WI38 (cell line): ENCODE data around the gene TNFAIP8L1.

Source experiments
- H3K4me3 ChIP-seq: 2 replicates; pipeline ENCODE4 v1.5.1; 2011; ENCODE audit warnings: low read depth, mild to moderate bottlenecking, control low read depth, low read length
- CTCF ChIP-seq: IDR thresholded peaks from 2 replicates; pipeline ENCODE4 v1.5.1; 2012; ENCODE audit warnings: low read depth, mild to moderate bottlenecking, control low read depth, low read length

Gene TNFAIP8L1

DNA sequence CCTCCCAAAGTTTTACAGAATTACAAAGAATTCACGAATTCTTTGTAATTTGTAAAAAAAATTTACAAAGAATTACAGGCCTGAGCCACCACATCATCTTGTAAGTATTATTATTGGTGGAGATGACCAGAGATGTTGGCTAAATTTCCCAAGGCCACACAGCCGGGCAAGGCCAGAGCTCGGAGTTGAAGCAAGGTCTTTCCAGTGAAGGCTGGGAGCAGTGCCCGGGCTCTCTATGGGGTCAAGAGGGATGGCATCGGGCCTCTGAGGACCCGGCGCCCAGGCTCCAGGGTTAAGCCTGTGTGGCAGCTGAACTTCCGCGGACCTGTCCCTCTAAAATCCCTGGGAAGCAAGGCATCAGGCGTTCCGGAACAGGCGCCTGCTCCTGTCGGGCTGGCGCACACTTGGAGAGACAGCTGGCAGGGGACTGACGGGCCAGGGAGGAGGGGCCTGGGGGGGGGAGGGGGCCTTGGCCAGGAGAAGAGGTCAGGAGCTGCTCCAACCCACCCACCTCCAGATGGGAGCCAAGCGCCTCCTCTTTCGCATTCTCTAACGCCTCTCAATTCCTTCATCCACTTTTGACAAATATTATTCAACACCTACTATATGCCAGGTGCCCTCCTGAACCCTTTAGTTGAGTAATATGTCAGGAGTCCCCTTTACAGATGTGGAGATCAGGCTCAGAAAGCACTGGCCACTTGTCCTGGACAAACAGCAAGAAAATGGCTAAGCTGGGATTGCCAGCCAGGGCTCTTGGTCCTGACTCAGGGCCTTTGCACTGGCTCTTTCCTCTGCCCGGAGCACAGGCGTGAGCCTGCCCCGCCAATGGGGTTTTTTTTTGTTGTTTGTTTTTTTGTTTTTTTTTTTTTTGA is 43.0 kb upstream of the TNFAIP8L1 start:
- H3K4me3 ChIP-seq = no peak overlapping the region
- no peak for TF ChIP-seq CTCF

DNA sequence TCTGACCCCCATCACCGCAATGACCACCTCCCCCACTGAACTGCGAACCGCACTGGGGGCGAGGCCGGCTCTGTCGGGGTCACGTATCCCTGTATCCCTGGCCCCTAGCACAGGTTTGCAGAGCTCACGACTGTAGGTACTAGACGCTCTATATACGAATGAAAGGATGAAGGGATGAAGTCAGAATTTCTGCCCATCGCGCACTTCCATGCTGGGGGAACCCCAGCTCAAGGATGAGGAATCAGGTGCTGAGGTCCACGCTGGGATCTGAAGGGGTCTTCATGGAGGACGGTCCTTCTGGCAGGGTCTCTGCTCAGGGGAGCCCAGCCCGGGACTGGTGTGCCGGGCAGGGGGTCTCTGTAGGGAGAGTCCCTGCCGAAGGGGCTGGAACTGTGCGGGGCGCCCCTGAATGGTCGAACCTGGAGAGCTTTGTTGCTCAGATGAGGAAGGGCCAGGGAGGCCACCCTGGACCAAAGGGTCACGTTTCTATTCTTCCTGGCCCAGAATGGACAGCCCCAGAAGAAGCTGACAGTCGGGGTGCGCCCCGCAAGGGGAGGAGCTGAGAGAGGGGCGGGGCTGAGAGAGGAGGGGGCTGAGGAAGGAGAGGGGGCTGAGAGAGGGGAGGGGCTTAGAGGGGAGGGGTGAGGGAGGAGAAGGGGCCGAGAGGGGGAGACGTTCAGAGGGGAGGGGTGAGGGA is 41.9 kb upstream of the TNFAIP8L1 start:
- no peak overlapping the region for H3K4me3 ChIP-seq
- TF ChIP-seq CTCF = no peak

DNA sequence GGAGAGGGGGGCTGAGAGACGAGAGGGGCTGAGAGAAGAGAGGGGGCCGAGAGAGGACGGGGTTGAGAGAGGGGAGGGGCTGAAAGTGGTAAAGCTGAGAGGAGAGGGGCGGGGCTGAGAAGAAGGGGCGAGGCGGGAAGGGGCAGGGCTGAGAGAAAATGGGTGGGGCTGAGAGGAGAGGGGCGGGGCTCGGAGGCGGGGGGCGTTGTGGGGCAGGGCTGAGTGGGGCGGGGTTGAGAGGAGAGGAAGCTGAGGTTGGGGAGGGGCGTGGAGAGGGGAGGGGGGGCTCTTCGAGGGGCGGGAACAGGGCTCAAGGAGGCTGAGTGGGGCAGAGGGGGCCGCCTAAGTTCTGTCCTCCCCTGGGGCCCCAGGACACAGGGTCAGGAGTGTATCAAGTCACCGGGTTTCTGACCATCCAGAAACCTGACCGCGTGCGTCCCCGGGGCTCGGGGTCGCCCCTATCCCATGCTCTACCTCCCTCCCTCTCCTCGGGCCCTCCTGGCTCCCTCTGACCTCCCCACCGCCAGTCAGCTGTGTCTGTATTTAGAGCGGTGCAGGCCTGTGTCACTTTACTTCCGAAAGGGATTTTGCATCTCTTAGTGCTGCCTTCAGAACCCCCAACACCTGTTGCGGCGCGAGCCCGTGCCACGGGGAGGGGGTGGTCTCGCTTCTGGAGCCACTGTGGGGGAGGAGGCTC is 41.2 kb upstream of the TNFAIP8L1 start:
- H3K4me3 ChIP-seq = no peak overlapping the region
- no peak for TF ChIP-seq CTCF

DNA sequence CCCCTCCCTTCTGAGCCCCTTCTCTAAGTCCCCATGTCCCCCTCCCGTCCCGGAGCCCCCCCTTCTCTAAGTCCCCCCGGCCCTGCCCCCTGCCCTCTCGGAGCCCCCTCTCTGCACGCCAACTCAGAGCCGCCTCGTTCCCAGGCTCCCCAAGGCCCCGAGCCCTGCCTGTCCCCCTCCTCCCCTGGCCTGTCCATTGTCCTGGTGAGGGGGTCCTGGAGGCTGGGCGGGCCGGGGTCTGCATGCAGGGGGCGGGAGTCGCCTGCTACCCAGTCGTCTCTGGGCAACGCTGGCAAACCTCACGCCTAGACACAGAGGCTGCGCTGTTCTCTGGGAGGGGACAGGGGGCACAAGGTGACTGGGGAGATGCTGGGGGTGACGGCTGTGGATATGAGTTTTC is 40.6 kb upstream of the TNFAIP8L1 start:
- TF ChIP-seq CTCF = no peak
- no peak overlapping the region for H3K4me3 ChIP-seq

GRCh38 chr19:4600082-4600481 is 39.2 kb upstream of the TNFAIP8L1 start:
- no peak for TF ChIP-seq CTCF
- no peak overlapping the region for H3K4me3 ChIP-seq

- no peak for TF ChIP-seq CTCF
- H3K4me3 ChIP-seq = no peak overlapping the region
Measured at GRCh38 chr19:4600893-4601292, 38.4 kb upstream of the TNFAIP8L1 start.
